Measurements from ENCODE around the gene TRIML1. TPM values are rescaled to one million over a fixed set of nuclear protein-coding genes. Genes with fewer than 3 reads are reported as not detected.

TRIML1 gene
- polyA plus RNA-seq, 1 donor from 2014 or later, result not detected

GRCh38 chr4:188132232-188132631, 7.0 kb upstream of the TRIML1 start:
- Histone ChIP-seq H3K79me2 (replicated peaks; ENCODE audit: insufficient read depth, low read length) (no peaks in the 10 kb centered on the region), H2AFZ (ENCODE audit: low read depth, low read length) (no peak overlapping the region), H3K27ac (ENCODE audit: low read length) (no peak overlapping the region), H3K4me2 (ENCODE audit: low read length) (no peak overlapping the region), H3K36me3 (ENCODE audit: insufficient read depth, low read length) (no peaks in the 10 kb centered on the region), H3K9me2 (ENCODE audit: insufficient read depth, low read length) (no peaks in the 10 kb centered on the region), H3K9ac (ENCODE audit: low read length) (no peak overlapping the region), H3K9me3 (ENCODE audit: low read length) (no peaks in the 10 kb centered on the region), H3K27me3 (ENCODE audit: insufficient read depth, low read depth, low read length) (no peaks in the 10 kb centered on the region), H3F3A (ENCODE audit: insufficient read depth, low read length, poor library complexity, severe bottlenecking) (no peaks in the 10 kb centered on the region), H4K20me1 (ENCODE audit: insufficient read depth) (no peaks in the 10 kb centered on the region), H3K4me3 (ENCODE audit: low read length) (no peak overlapping the region)
- no peak for TF ChIP-seq SMC3 (conservative IDR thresholded peaks at IDR 0.05; ENCODE audit: poor library complexity)
- TF ChIP-seq TAF1 (IDR thresholded peaks at IDR 0.05; ENCODE audit: low read depth), result no peak
- no peak for TF ChIP-seq MXI1 (conservative IDR thresholded peaks at IDR 0.05; ENCODE audit: poor library complexity, severe bottlenecking)
- TF ChIP-seq EZH2 (IDR thresholded peaks at IDR 0.05; ENCODE audit: borderline replicate concordance, insufficient read depth, low read length, poor library complexity, severe bottlenecking), result no peak
- no peak for TF ChIP-seq CTCF (IDR thresholded peaks at IDR 0.05; ENCODE audit: poor library complexity, severe bottlenecking)
- TF ChIP-seq POLR2AphosphoS5 (IDR thresholded peaks at IDR 0.05), result no peak
- no peak for TF ChIP-seq RAD21 (conservative IDR thresholded peaks at IDR 0.05)
- TF ChIP-seq REST (IDR thresholded peaks at IDR 0.05; ENCODE audit: borderline replicate concordance), result no peak
- no peak for TF ChIP-seq EP300 (conservative IDR thresholded peaks at IDR 0.05; ENCODE audit: poor library complexity, severe bottlenecking)

- H3K36me3 ChIP-seq (ENCODE audit: insufficient read depth, low read length), result no peaks in the 10 kb centered on the region
- H3K27me3 ChIP-seq (ENCODE audit: insufficient read depth, low read depth, low read length), result no peaks in the 10 kb centered on the region
- H3K9me2 ChIP-seq (ENCODE audit: insufficient read depth, low read length), result no peaks in the 10 kb centered on the region
- no peaks in the 10 kb centered on the region for H3K79me2 ChIP-seq (replicated peaks; ENCODE audit: insufficient read depth, low read length)
- no peak overlapping the region for H3K9ac ChIP-seq (ENCODE audit: low read length)
- H2AFZ ChIP-seq (ENCODE audit: low read depth, low read length), result no peak overlapping the region
- TF ChIP-seq SMC3 (conservative IDR thresholded peaks at IDR 0.05; ENCODE audit: poor library complexity), result no peak
- TF ChIP-seq TAF1 (IDR thresholded peaks at IDR 0.05; ENCODE audit: low read depth), result no peak
- no peak for TF ChIP-seq POLR2AphosphoS5 (IDR thresholded peaks at IDR 0.05)
- no peak for TF ChIP-seq EP300 (conservative IDR thresholded peaks at IDR 0.05; ENCODE audit: poor library complexity, severe bottlenecking)
- TF ChIP-seq REST (IDR thresholded peaks at IDR 0.05; ENCODE audit: borderline replicate concordance), result no peak
- no peak for TF ChIP-seq CTCF (IDR thresholded peaks at IDR 0.05; ENCODE audit: poor library complexity, severe bottlenecking)
- no peak for TF ChIP-seq EZH2 (IDR thresholded peaks at IDR 0.05; ENCODE audit: borderline replicate concordance, insufficient read depth, low read length, poor library complexity, severe bottlenecking)
- no peak for TF ChIP-seq RAD21 (conservative IDR thresholded peaks at IDR 0.05)
- no peak for TF ChIP-seq MXI1 (conservative IDR thresholded peaks at IDR 0.05; ENCODE audit: poor library complexity, severe bottlenecking)
- no peak overlapping the region for H3K4me3 ChIP-seq (ENCODE audit: low read length)
- H3K27ac ChIP-seq (ENCODE audit: low read length), result no peak overlapping the region
- no peaks in the 10 kb centered on the region for H3K9me3 ChIP-seq (ENCODE audit: low read length)
- no peaks in the 10 kb centered on the region for H4K20me1 ChIP-seq (ENCODE audit: insufficient read depth)
- H3F3A ChIP-seq (ENCODE audit: insufficient read depth, low read length, poor library complexity, severe bottlenecking), result no peaks in the 10 kb centered on the region
- H3K4me2 ChIP-seq (ENCODE audit: low read length), result no peak overlapping the region
Observed at GRCh38 chr4:188138227-188138626, 1.0 kb upstream of the TRIML1 start.

All from neural cell (in vitro differentiated cells).